OCI-LY3 (cell line): ENCODE measurements around the gene EMD.

ENCODE experiments used
- H2AFZ ChIP-seq: fragments of 200-600, 300-600 bp; shearing (Covaris generic); 2 replicates; pipeline ENCODE4 v1.6.0; 2014; ENCODE audit warnings: antibody characterized with exemption, low read depth, low read length
- H3K27ac ChIP-seq: fragments of 200-600, 300-600 bp; sonication (generic); 2 replicates; pipeline ENCODE4 v1.5.1; 2014; ENCODE audit warnings: mild to moderate bottlenecking, low read length, moderate library complexity, mixed read lengths
- H3K27me3 ChIP-seq: fragments of 200-600, 300-600 bp; sonication (generic); 2 replicates; pipeline ENCODE4 v1.6.1; 2014; ENCODE audit warnings: low read depth, low read length, mixed read lengths
- H3K36me3 ChIP-seq: fragments of 200-600, 300-600 bp; sonication (generic); replicated peaks from 2 replicates; pipeline ENCODE3; 2014; ENCODE audit warnings: low read depth, low read length, mixed read lengths
- H3K4me1 ChIP-seq: fragments of 300-600, 200-600 bp; sonication (generic); 2 replicates; pipeline ENCODE4 v1.6.1; 2014; ENCODE audit warnings: low read length, mixed read lengths
- H3K4me2 ChIP-seq: fragments of 200-600, 300-600 bp; sonication (generic); 2 replicates; pipeline ENCODE4 v1.6.1; 2014; ENCODE audit warnings: low read length, mixed read lengths
- H3K4me3 ChIP-seq: fragments of 300-600, 200-600 bp; sonication (generic); 2 replicates; pipeline ENCODE4 v1.5.1; 2014; ENCODE audit warnings: antibody characterized with exemption, mild to moderate bottlenecking, low read length, moderate library complexity
- H3K79me2 ChIP-seq: fragments of 300-600, 200-600 bp; shearing (Covaris generic); 2 replicates; pipeline ENCODE4 v1.6.1; 2014; ENCODE audit warnings: mild to moderate bottlenecking, low read length, mixed read lengths
- H3K9ac ChIP-seq: fragments of 300-600, 200-600 bp; shearing (Covaris generic); 2 replicates; pipeline ENCODE4 v1.6.0; 2014; ENCODE audit warnings: mild to moderate bottlenecking, low read length, moderate library complexity
- H3K9me3 ChIP-seq: fragments of 200-600, 300-600 bp; shearing (Covaris generic); 2 replicates; pipeline ENCODE4 v1.6.1; 2014; ENCODE audit warnings: low read length, mixed read lengths; ENCODE audit not compliant: insufficient read depth
- H4K20me1 ChIP-seq: fragments of 200-600, 300-600 bp; sonication (generic); 2 replicates; pipeline ENCODE4 v1.6.1; 2016; ENCODE audit warnings: low read length, mixed read lengths; ENCODE audit not compliant: insufficient read depth
- EZH2phosphoT487 ChIP-seq: fragments of 200-600 bp; shearing (Covaris generic); IDR thresholded peaks from 2 replicates; pipeline ENCODE4 v1.6.1; 2018; ENCODE audit warnings: antibody characterized with exemption, mixed run types, low read depth
- TF ChIP-seq, protein P1 (sequence below): fragments of 200-600, 300-600 bp; sonication (generic); IDR thresholded peaks from 2 replicates; pipeline ENCODE4 v1.5.1; 2014; ENCODE audit warnings: antibody characterized with exemption, low read length, low read depth

Gene EMD

DNA sequence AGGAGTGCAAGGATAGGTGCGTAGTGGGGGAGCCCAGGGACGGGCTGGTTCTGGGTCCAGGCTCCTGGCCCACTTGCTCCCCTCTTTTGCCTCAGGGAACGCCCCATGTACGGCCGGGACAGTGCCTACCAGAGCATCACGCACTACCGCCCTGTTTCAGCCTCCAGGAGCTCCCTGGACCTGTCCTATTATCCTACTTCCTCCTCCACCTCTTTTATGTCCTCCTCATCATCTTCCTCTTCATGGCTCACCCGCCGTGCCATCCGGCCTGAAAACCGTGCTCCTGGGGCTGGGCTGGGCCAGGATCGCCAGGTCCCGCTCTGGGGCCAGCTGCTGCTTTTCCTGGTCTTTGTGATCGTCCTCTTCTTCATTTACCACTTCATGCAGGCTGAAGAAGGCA is 1.7 kb downstream of the EMD start:
- TF ChIP-seq, protein P1, sequence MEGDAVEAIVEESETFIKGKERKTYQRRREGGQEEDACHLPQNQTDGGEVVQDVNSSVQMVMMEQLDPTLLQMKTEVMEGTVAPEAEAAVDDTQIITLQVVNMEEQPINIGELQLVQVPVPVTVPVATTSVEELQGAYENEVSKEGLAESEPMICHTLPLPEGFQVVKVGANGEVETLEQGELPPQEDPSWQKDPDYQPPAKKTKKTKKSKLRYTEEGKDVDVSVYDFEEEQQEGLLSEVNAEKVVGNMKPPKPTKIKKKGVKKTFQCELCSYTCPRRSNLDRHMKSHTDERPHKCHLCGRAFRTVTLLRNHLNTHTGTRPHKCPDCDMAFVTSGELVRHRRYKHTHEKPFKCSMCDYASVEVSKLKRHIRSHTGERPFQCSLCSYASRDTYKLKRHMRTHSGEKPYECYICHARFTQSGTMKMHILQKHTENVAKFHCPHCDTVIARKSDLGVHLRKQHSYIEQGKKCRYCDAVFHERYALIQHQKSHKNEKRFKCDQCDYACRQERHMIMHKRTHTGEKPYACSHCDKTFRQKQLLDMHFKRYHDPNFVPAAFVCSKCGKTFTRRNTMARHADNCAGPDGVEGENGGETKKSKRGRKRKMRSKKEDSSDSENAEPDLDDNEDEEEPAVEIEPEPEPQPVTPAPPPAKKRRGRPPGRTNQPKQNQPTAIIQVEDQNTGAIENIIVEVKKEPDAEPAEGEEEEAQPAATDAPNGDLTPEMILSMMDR, result no peak
- no peak for TF ChIP-seq EZH2phosphoT487
- H4K20me1 ChIP-seq, result no peaks in the 10 kb centered on the region
- H3K36me3 ChIP-seq, result peaks cover 13% of the 10 kb centered on the region
- no peak overlapping the region for H3K9ac ChIP-seq
- H3K27ac ChIP-seq, result no peak overlapping the region
- no peaks in the 10 kb centered on the region for H3K9me3 ChIP-seq
- no peak overlapping the region for H2AFZ ChIP-seq
- H3K4me3 ChIP-seq, result no peak overlapping the region
- peaks cover 19% of the 10 kb centered on the region for H3K4me1 ChIP-seq
- peaks cover 18% of the 10 kb centered on the region for H3K79me2 ChIP-seq
- peak overlapping the region; percentile 82; the same call in 1 of the 2 replicates for H3K4me2 ChIP-seq
- H3K27me3 ChIP-seq, result no peaks in the 10 kb centered on the region

DNA sequence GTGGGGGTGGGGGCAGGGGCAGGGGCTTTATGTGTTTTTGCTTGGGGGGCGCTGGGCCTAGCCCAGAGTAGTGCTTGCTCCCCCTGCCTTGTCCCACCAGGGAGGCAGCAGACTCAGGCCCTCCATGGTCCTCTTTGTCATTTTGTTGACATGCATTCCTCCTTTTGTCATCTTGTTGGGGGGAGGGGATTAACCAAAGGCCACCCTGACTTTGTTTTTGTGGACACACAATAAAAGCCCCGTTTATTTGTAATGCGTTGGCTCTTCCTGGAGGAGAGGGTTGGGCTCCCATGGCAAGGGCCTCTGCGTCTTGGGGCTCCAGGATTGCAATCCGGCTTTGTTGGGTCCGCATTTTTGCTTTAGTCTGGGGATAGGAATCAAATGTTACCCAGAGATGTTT is 2.2 kb downstream of the EMD start:
- no peak for TF ChIP-seq EZH2phosphoT487
- TF ChIP-seq, protein P1, result no peak
- no peak overlapping the region for H2AFZ ChIP-seq
- H3K4me3 ChIP-seq, result no peak overlapping the region
- no peak overlapping the region for H3K27ac ChIP-seq
- no peaks in the 10 kb centered on the region for H4K20me1 ChIP-seq
- H3K9ac ChIP-seq, result no peak overlapping the region
- no peak overlapping the region for H3K4me2 ChIP-seq
- no peaks in the 10 kb centered on the region for H3K9me3 ChIP-seq
- H3K4me1 ChIP-seq, result peaks cover 19% of the 10 kb centered on the region
- peaks cover 13% of the 10 kb centered on the region for H3K36me3 ChIP-seq
- peaks cover 18% of the 10 kb centered on the region for H3K79me2 ChIP-seq
- no peaks in the 10 kb centered on the region for H3K27me3 ChIP-seq

DNA sequence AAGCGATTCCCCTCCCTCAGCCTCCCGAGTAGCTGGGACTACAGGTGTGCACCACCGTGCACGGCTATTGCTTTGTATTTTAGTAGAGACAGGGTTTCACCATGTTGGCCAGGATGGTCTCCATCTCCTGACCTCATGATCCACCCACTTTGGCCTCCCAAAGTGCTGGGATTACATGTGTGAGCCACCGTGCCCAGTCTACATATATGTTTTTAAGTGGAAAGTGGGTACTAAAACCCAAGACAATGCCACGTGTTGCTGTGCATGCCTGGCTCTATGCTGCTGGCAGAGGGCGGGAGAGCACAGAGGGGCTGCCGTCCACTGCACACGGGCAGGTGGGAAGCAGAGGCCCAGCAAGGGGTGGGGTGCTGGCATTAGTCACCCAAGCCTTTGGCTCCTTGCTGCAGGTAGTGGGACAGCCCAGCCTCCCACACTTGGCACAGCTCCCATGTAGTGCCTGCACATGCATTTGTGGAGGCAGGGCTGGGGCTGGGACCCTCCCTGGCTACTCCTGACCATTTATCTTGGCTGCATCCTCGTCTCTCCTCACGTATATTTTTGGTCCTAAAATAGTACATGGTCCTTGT is 3.5 kb downstream of the EMD start:
- H3K4me2 ChIP-seq, result no peak overlapping the region
- H2AFZ ChIP-seq, result no peak overlapping the region
- H3K27me3 ChIP-seq, result no peaks in the 10 kb centered on the region
- no peak for TF ChIP-seq EZH2phosphoT487
- TF ChIP-seq, protein P1, result no peak
- H3K27ac ChIP-seq, result no peak overlapping the region
- peaks cover 15% of the 10 kb centered on the region for H3K4me1 ChIP-seq
- H4K20me1 ChIP-seq, result no peaks in the 10 kb centered on the region
- peaks cover 18% of the 10 kb centered on the region for H3K79me2 ChIP-seq
- no peak overlapping the region for H3K4me3 ChIP-seq
- H3K36me3 ChIP-seq, result peaks cover 13% of the 10 kb centered on the region
- no peaks in the 10 kb centered on the region for H3K9me3 ChIP-seq
- no peak overlapping the region for H3K9ac ChIP-seq

DNA sequence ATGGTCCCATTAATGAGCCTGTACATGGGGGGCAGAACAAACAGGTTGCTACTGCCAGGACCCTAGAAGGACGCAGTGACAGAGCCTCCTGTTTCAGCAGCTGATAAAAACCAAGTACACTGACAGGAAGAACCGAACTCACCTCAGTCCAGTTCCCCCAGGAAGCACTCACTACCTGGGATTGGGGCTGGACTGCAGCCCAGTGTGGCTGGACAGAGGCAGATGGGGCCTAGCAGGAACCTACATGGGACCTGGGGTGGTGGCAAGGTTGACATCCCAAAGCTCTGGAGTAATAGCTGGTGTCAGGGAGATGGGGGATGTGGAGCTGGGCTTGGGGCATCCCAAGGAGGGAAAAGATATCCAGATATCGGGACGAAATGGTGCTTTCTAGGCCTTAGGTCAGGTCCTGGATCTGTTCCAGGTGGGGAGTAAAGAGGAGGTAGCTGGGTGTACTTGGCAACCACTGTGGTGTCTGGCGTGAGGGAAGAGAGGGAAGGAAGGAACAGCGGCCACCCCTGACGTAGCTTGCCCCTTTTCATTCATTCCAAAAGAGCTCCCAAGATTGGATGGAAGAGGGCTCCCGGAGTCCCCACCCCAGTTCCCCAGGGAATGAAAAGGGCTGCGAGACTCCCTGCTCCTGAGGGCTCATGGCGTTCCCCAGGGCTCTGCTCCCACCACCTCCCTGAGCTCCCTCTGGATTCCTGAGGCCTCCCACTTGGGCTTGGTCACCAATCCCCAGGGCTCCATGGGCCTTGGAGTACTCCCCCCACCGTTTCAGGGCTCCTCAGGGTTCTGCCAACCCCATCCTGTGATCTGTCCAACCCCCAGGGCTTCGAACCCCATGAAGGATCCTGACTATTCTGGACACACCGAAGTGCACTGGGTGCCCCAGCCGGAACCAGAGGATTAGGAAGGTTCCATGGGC is 4.5 kb downstream of the EMD start:
- H3K4me1 ChIP-seq, result peaks cover 11% of the 10 kb centered on the region
- H3K9me3 ChIP-seq, result no peaks in the 10 kb centered on the region
- no peak for TF ChIP-seq EZH2phosphoT487
- no peak overlapping the region for H3K4me3 ChIP-seq
- H3K36me3 ChIP-seq, result peaks cover 13% of the 10 kb centered on the region
- H4K20me1 ChIP-seq, result no peaks in the 10 kb centered on the region
- H3K4me2 ChIP-seq, result no peak overlapping the region
- H2AFZ ChIP-seq, result no peak overlapping the region
- no peaks in the 10 kb centered on the region for H3K27me3 ChIP-seq
- H3K27ac ChIP-seq, result no peak overlapping the region
- H3K9ac ChIP-seq, result no peak overlapping the region
- H3K79me2 ChIP-seq, result peaks cover 18% of the 10 kb centered on the region
